NCI-H2196 (cell line): ENCODE results near the gene LMNTD2.

ENCODE experiments used
- DNase-seq: peaks from one replicate; lab custom pipeline; 2025; ENCODE audit not compliant: unreplicated experiment; lab: John Stamatoyannopoulos, UW

Gene LMNTD2

GRCh38 chr11:553083-553987 is 7.2 kb downstream of the LMNTD2 start:
- DNase-seq = no peak

GRCh38 chr11:551596-551995 is 8.9 kb downstream of the LMNTD2 start:
- no peak for DNase-seq

- no peak for DNase-seq
Observed at GRCh38 chr11:551131-551530, 9.4 kb downstream of the LMNTD2 start.

- no peak for DNase-seq
Observed at GRCh38 chr11:550746-551085, 9.8 kb downstream of the LMNTD2 start.

GRCh38 chr11:550021-550745 is 10.4 kb downstream of the LMNTD2 start:
- no peak for DNase-seq

GRCh38 chr11:548700-549603 is 11.6 kb downstream of the LMNTD2 start:
- no peak for DNase-seq

GRCh38 chr11:545171-545570 is 15.4 kb downstream of the LMNTD2 start:
- no peak for DNase-seq

GRCh38 chr11:544817-545166 is 15.7 kb downstream of the LMNTD2 start:
- DNase-seq = no peak

GRCh38 chr11:541433-541885 is 19.1 kb downstream of the LMNTD2 start:
- DNase-seq = no peak

GRCh38 chr11:540583-541432 is 19.7 kb downstream of the LMNTD2 start:
- DNase-seq = no peak

GRCh38 chr11:539971-540481 is 20.5 kb downstream of the LMNTD2 start:
- DNase-seq = no peak

GRCh38 chr11:538431-539051 is 22.0 kb downstream of the LMNTD2 start:
- no peak for DNase-seq

- DNase-seq = no peak
Observed at GRCh38 chr11:537622-538430, 22.7 kb downstream of the LMNTD2 start.

- DNase-seq = peak; percentile 94
Observed at GRCh38 chr11:536841-537621, 23.5 kb downstream of the LMNTD2 start, which contains the start of gene LRRC56. LRRC56 (plus strand) TSS chr11:537527; CDS start chr11:540685, 3,158 bp downstream.

- DNase-seq = peak; percentile 97
Observed at GRCh38 chr11:535519-536454, 24.8 kb downstream of the LMNTD2 start, which contains the start of gene HRAS. HRAS (minus strand) TSS chr11:535576.

GRCh38 chr11:535210-535518 is 25.4 kb downstream of the LMNTD2 start:
- no peak for DNase-seq
